Measurements from ENCODE around the gene MYH7B. TPM values are rescaled to one million over a fixed set of nuclear protein-coding genes. Genes with fewer than 3 reads are reported as not detected.
A peak's percentile ranks its signal among the peaks of the same experiment; 100 is the strongest.

The MYH7B gene
- total RNA-seq (100 to 1,000 TPM in 1 of 4 donors, 10 to 100 TPM in 3; 10.6 to 101 (median 22.1) TPM), polyA plus RNA-seq (10 to 100 TPM in 1 of 3 donors, 1 to 10 TPM in 2; 5.7 to 15.0 (median 6.4) TPM)
- long read RNA-seq, donor 1, partial matches to known transcripts = 6 of 11 reads
- long read RNA-seq, donor 1, other reads (novel, unspliced or antisense) = 5 of 11 reads
- long read RNA-seq, donor 2, partial matches to known transcripts = 11 of 13 reads
- long read RNA-seq, donor 2, other reads (novel, unspliced or antisense) = 2 of 13 reads

- Histone ChIP-seq H3K36me3 (ENCODE audit: insufficient read depth in 1 of 2, low read depth in 1 of 2) (peaks cover 0 to 3% of the 10 kb centered on the region in 2 donors), H3K27ac (peak within 1 kb of the TSS; percentile 96), H3K9me3 (no peaks in the 10 kb centered on the region), H3K27me3 (ENCODE audit: insufficient read depth in 3 of 3, low read length in 2 of 3) (no peaks in the 10 kb centered on the region), H3K4me1 (peaks cover 24% of the 10 kb centered on the region), H3K4me3 (peak within 1 kb of the TSS; percentile 80)
- WGBS, 3 donors = 0 to 1% (median 0%) methylated on average over 62 of the region's 62 CpGs
- DNase-seq = peak; percentile 99
- TF ChIP-seq CTCF (IDR thresholded peaks at IDR 0.05) = peak; percentile 46
- ATAC-seq = peak; percentile 87 to 93 (median 92)
- intact Hi-C loops (cut with DNase I) = loop anchor here (2.0 to 5.0 kb wide), 2 partner anchors 81 to 137 kb away; partner anchors contain the start of gene TRPC4AP (in 1 of the 2)
These were observed at the start of gene MYH7B, which contains the start of gene GSS for GRCh38 chr20:34955231-34956040. Gene MYH7B, plus strand, starts transcription at chr20:34955868. Its CDS starts 22,138 bp downstream, at chr20:34978006. Gene GSS, minus strand, starts transcription at chr20:34955806. Its CDS starts 3,954 bp downstream, at chr20:34951852.

DNA sequence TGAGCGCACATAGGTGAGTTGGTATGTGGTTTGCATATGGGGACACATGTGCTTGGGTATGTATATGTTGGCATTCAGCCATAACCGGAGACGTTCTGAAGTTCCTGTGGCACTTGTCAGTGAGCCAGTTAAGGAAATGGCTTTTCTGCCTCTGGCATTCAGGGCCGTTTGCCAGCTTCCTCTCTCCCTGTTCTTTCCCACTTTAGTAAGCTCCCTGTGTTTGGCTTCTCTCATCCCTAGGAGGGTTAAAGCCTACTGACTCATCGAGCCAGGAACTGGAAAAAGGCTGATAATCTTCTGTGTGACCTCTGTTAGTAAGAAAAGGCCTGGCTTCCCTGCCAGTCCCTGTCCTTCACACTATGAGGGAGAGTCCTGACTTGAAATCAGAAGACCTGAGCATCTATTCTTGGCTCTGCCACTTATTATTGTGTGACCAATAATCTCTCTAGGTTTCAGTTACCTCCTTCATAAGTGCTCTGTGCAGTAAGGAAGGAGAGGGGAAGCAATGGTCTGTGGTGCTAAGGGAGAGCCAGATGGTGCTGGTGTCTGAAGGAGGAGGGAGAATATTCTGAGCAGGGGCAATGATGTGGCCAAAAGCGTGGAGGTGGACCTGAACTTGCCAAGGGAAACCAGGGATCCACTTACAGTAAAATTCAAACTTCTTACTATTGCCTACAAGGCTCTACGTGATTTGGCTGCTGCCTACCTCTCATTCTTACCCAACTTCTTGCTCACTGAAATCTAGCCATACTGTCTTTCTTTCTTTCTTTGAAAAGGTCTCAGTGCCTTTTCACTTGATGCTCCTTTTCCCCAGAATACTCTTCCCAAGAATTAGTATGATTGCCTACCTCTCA is 47.8 kb upstream of the MYH7B start:
- no peaks in the 10 kb centered on the region for H3K9me3 ChIP-seq
- no peak for TF ChIP-seq CTCF (IDR thresholded peaks at IDR 0.05)
- H3K27ac ChIP-seq = peak overlapping the region; percentile 86
- peak; percentile 87 to 94 (median 92) for ATAC-seq
- no peaks in the 10 kb centered on the region for H3K27me3 ChIP-seq (ENCODE audit: insufficient read depth in 3 of 3, low read length in 2 of 3)
- H3K4me1 ChIP-seq = peaks cover 39% of the 10 kb centered on the region
- peaks cover 0 to 4% of the 10 kb centered on the region in 2 donors for H3K36me3 ChIP-seq (ENCODE audit: insufficient read depth in 1 of 2, low read depth in 1 of 2)
- H3K4me3 ChIP-seq = no peak overlapping the region
- DNase-seq = peak; percentile 48 to 59
- WGBS, 3 donors = 21 to 24% (median 21%) methylated on average over 7 of the region's 7 CpGs
- intact Hi-C loops (cut with DNase I) = no loop called here

GRCh38 chr20:34915131-34915530 is 40.5 kb upstream of the MYH7B start:
- intact Hi-C loops (cut with DNase I) = no loop called here
- ATAC-seq (peak in 3 of 4 donors; percentile 23 to 42 (median 34)), DNase-seq (no peak)
- 29 to 57% (median 34%) methylated on average over 4 of the region's 4 CpGs for WGBS, 3 donors
- Histone ChIP-seq H3K36me3 (ENCODE audit: insufficient read depth in 1 of 2, low read depth in 1 of 2) (peaks cover 1 to 46% of the 10 kb centered on the region in 2 donors), H3K27me3 (ENCODE audit: insufficient read depth in 3 of 3, low read length in 2 of 3) (no peaks in the 10 kb centered on the region), H3K4me3 (no peak overlapping the region), H3K4me1 (peaks cover 25% of the 10 kb centered on the region), H3K27ac (peak overlapping the region; percentile 67), H3K9me3 (no peaks in the 10 kb centered on the region)
- TF ChIP-seq CTCF (IDR thresholded peaks at IDR 0.05) = no peak

GRCh38 chr20:34915749-34916455 is 39.8 kb upstream of the MYH7B start:
- H3K4me3 ChIP-seq = no peak overlapping the region
- H3K27me3 ChIP-seq (ENCODE audit: insufficient read depth in 3 of 3, low read length in 2 of 3) = no peaks in the 10 kb centered on the region
- peaks cover 25% of the 10 kb centered on the region for H3K4me1 ChIP-seq
- WGBS, 3 donors = 80 to 83% (median 82%) methylated on average over 4 of the region's 4 CpGs
- DNase-seq (no peak), ATAC-seq (no peak)
- H3K36me3 ChIP-seq (ENCODE audit: insufficient read depth in 1 of 2, low read depth in 1 of 2) = peaks cover 4 to 51% of the 10 kb centered on the region in 2 donors
- no peaks in the 10 kb centered on the region for H3K9me3 ChIP-seq
- TF ChIP-seq CTCF (IDR thresholded peaks at IDR 0.05) = no peak
- intact Hi-C loops (cut with DNase I) = no loop called here
- peak overlapping the region; percentile 67 for H3K27ac ChIP-seq
